Stimulated activated CD4-positive, alpha-beta T cell treated with anti-CD3 and anti-CD28 coated beads, Interleukin-2, amount 100 ng/mL, for 4 hours (primary cell): ENCODE data around the gene INO80.
"Not testable (repeated sequence)": the region's sequence is repeated elsewhere in the genome, so short reads cannot be mapped to it uniquely, and the experiment has no call there.

Experiments used
- DNase-seq: peaks from one replicate; pipeline ENCODE4 v3.0.0-alpha.2; 2020; ENCODE audit warnings: low read depth

INO80 gene

GRCh38 chr15:41116116-41116961 is at the start of gene INO80:
TSS of gene INO80 (minus strand) at chr15:41116280. CDS start at chr15:41096310, 19,970 bp downstream.
- peak; percentile 95 for DNase-seq

- DNase-seq = no peak
These were observed 45.7 kb upstream of the INO80 start for GRCh38 chr15:41161736-41162135.

GRCh38 chr15:41161336-41161735 is 45.3 kb upstream of the INO80 start:
- DNase-seq = no peak

- no peak for DNase-seq
These were observed 44.7 kb upstream of the INO80 start for GRCh38 chr15:41160639-41161315.

GRCh38 chr15:41154412-41154811 is 38.3 kb upstream of the INO80 start:
- DNase-seq = no peak

GRCh38 chr15:41153733-41154132 is 37.7 kb upstream of the INO80 start:
- DNase-seq = no peak

GRCh38 chr15:41151451-41152005 is 35.4 kb upstream of the INO80 start:
- DNase-seq = no peak

- no peak for DNase-seq
These were observed 34.2 kb upstream of the INO80 start for GRCh38 chr15:41150279-41150678.

- no peak for DNase-seq
These were observed 32.0 kb upstream of the INO80 start for GRCh38 chr15:41148065-41148464.

GRCh38 chr15:41139619-41140018 is 23.5 kb upstream of the INO80 start:
- no peak for DNase-seq

GRCh38 chr15:41139112-41139511 is 23.0 kb upstream of the INO80 start:
- DNase-seq = not testable (repeated sequence)

GRCh38 chr15:41135580-41135979 is 19.5 kb upstream of the INO80 start:
- not testable (repeated sequence) for DNase-seq

GRCh38 chr15:41133454-41133853 is 17.4 kb upstream of the INO80 start:
- no peak for DNase-seq

- not testable (repeated sequence) for DNase-seq
These were observed 16.0 kb upstream of the INO80 start for GRCh38 chr15:41132094-41132493.

GRCh38 chr15:41128174-41128902 is 12.3 kb upstream of the INO80 start:
- DNase-seq = no peak

GRCh38 chr15:41125931-41126642 is 10.0 kb upstream of the INO80 start:
- DNase-seq = no peak

- DNase-seq = no peak
These were observed 9.1 kb upstream of the INO80 start for GRCh38 chr15:41125063-41125669.

GRCh38 chr15:41124058-41124457 is 8.0 kb upstream of the INO80 start:
- no peak for DNase-seq

- DNase-seq = no peak
These were observed 6.8 kb upstream of the INO80 start for GRCh38 chr15:41122849-41123248.

- no peak for DNase-seq
These were observed 5.9 kb upstream of the INO80 start for GRCh38 chr15:41121951-41122350.

- DNase-seq = no peak
These were observed 827 bp upstream of the INO80 start for GRCh38 chr15:41116962-41117252.
